Body of pancreas (tissue), 4 donors: ENCODE data around the gene TMEM255B.

Source experiments
- POLR2A ChIP-seq, 3 donors: fragments of 450-650 bp; IDR thresholded peaks; one replicate each; pipeline ENCODE4 v1.6.1; 2016; ENCODE audit warnings: antibody characterized with exemption in 3 of 3, mild to moderate bottlenecking in 2 of 3
- TF ChIP-seq, protein P1 (sequence below), 7 experiments: fragments of 450-650 bp in 4 of 7; fragments of 200-600 bp in 3 of 7; sonication (generic) in 3 of 7; IDR thresholded peaks; one replicate each; pipeline ENCODE4 v1.5.1; 2016 to 2019; ENCODE audit warnings: antibody characterized with exemption in 7 of 7

DNA sequence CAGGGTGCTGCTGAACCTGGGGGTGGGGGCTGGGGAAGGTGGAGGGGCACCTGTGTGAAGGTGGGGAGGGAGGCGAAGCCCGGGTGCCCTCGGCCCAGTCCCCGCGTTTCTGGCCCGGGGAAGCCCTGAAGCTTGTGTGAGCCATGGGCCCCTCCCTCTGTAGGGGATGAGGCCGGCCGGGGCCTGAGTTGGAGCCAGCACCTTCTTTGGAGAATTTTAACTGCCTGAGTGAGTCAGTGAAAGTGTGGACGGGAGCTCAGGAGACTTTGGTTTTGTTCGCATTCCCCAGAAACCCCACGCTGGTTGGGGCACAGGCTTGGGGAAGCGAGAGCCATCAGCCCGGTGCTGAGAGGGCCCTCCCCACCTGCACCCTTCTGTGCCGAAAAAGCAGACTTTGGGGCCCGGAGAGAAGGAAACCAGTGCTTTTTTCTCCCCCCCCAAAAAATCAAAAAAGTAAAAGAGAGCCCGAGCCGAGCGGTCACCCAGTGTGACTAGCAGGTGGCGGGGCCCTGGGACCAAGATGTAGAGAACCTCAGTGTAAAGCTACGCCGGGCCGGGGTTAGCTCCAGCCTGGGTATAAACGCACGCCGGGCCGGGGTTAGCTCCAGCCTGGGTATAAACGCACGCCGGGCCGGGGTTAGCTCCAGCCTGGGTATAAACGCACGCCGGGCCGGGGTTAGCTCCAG, 45.1 kb downstream of the TMEM255B start:
- TF ChIP-seq, protein P1, sequence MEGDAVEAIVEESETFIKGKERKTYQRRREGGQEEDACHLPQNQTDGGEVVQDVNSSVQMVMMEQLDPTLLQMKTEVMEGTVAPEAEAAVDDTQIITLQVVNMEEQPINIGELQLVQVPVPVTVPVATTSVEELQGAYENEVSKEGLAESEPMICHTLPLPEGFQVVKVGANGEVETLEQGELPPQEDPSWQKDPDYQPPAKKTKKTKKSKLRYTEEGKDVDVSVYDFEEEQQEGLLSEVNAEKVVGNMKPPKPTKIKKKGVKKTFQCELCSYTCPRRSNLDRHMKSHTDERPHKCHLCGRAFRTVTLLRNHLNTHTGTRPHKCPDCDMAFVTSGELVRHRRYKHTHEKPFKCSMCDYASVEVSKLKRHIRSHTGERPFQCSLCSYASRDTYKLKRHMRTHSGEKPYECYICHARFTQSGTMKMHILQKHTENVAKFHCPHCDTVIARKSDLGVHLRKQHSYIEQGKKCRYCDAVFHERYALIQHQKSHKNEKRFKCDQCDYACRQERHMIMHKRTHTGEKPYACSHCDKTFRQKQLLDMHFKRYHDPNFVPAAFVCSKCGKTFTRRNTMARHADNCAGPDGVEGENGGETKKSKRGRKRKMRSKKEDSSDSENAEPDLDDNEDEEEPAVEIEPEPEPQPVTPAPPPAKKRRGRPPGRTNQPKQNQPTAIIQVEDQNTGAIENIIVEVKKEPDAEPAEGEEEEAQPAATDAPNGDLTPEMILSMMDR (IDR thresholded peaks at IDR 0.05) = no peak
- TF ChIP-seq POLR2A (IDR thresholded peaks at IDR 0.05) = no peak
